ENCODE data around the gene KATNB1.

- TF ChIP-seq POLR2A (IDR thresholded peaks at IDR 0.05), result no peak
- TF ChIP-seq, protein P1, sequence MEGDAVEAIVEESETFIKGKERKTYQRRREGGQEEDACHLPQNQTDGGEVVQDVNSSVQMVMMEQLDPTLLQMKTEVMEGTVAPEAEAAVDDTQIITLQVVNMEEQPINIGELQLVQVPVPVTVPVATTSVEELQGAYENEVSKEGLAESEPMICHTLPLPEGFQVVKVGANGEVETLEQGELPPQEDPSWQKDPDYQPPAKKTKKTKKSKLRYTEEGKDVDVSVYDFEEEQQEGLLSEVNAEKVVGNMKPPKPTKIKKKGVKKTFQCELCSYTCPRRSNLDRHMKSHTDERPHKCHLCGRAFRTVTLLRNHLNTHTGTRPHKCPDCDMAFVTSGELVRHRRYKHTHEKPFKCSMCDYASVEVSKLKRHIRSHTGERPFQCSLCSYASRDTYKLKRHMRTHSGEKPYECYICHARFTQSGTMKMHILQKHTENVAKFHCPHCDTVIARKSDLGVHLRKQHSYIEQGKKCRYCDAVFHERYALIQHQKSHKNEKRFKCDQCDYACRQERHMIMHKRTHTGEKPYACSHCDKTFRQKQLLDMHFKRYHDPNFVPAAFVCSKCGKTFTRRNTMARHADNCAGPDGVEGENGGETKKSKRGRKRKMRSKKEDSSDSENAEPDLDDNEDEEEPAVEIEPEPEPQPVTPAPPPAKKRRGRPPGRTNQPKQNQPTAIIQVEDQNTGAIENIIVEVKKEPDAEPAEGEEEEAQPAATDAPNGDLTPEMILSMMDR (IDR thresholded peaks at IDR 0.05), result no peak
These were observed 3.3 kb downstream of the KATNB1 start for GRCh38 chr16:57738844-57739243.

Data from right lobe of liver (tissue), 4 donors.